Kidney capillary endothelial cell (primary cell): Measurements from ENCODE around the gene VEGFB.

Source experiments
- DNase-seq: peaks from one replicate; pipeline ENCODE4 v3.0.0-alpha.2; 2018; ENCODE audit warnings: low spot score

Gene VEGFB

GRCh38 chr11:64262271-64263002 lies 28.1 kb downstream of the VEGFB start:
- DNase-seq = no peak

- DNase-seq = peak; percentile 75
Observed at GRCh38 chr11:64263021-64263946, 28.9 kb downstream of the VEGFB start.

DNA sequence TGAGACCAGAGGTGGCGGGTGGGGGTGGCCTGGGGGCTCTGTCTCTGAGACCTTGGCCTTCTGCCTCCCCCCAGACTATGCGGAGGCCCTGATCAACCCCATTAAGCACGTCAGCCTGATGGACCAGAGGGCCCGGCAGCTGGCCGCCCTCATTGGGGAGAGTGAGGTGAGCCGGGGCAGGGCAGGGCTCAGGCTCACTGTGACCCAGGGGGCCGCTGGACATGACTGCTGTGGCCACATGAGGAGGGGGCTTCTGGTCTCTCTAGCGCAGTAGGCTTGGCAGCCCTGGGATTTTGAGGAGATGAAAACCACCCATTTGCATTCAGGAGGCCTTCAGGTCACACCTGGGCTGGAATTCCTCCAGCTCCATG lies 29.5 kb downstream of the VEGFB start:
- no peak for DNase-seq

- no peak for DNase-seq
Observed at GRCh38 chr11:64264371-64264852, 30.0 kb downstream of the VEGFB start.

DNA sequence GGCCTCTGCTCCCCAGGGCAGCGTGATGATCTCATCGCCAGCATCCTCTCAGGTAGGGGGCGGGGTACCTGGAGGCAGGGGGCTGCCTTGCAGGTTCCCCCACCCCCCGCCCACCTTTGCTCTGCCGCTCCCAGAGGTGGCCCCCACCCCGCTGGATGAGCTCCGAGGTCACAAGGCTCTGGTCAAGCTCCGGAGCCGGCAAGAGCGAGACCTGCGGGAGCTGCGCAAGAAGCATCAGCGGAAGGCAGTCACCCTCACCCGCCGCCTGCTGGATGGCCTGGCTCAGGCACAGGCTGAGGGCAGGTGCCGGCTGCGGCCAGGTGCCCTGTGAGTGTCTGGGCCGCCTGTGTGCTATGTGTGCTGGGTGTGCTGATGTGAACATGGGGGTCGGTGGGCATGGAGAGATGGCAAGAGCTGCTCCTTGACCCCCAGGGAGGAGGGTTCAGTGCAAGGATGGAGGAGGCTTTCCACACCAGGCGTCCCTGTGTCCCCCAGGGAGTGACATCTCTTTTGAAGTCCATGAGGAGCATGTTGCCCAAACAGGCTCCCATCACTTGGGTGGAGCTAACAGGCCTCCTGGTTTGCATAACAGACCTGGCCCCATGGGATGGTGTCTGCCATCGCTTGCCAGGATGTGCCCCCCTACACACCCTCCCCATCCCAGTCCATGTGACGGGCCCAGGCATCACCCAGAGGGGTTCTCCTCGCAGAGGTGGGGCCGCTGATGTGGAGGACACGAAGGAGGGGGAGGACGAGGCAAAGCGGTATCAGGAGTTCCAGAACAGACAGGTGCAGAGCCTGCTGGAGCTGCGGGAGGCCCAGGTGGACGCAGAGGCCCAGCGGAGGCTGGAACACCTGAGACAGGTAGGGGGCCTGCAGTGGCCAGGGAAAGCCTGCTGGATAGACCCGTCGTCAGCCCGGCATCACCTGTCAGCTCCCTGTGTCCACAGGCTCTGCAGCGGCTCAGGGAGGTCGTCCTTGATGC lies 31.1 kb downstream of the VEGFB start:
- no peak for DNase-seq

- DNase-seq = no peak
Observed at GRCh38 chr11:64266339-64266738, 32.0 kb downstream of the VEGFB start.

- DNase-seq = peak; percentile 30
Observed at GRCh38 chr11:64267207-64267945, 33.0 kb downstream of the VEGFB start.

- peak; percentile 42 for DNase-seq
Observed at GRCh38 chr11:64268025-64268892, 33.9 kb downstream of the VEGFB start.

- peak; percentile 21 for DNase-seq
Observed at GRCh38 chr11:64268893-64269539, 34.6 kb downstream of the VEGFB start.

- peak; percentile 97 for DNase-seq
Observed at GRCh38 chr11:64269540-64270220, 35.3 kb downstream of the VEGFB start.

GRCh38 chr11:64275031-64275800 lies 40.8 kb downstream of the VEGFB start:
- DNase-seq = no peak

DNA sequence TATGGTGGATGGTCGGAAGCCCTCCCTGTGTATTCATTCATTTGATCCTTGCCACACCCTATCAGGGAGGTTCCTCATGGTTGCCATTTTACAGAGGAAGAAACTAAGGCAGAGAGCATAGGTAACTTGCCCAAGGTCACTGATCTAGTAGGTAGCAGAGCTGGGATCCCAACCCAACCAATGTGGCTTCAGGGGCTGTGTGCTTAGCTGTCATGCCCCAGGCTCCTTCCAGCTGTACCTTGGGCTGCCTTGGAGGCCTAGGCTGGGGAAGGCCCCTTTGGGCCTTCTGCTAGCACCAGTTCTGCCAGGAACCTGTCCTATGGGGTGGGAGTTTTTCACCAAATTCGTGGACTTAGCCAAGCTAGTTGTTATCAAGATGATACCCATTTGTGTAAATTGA lies 41.5 kb downstream of the VEGFB start:
- no peak for DNase-seq

DNA sequence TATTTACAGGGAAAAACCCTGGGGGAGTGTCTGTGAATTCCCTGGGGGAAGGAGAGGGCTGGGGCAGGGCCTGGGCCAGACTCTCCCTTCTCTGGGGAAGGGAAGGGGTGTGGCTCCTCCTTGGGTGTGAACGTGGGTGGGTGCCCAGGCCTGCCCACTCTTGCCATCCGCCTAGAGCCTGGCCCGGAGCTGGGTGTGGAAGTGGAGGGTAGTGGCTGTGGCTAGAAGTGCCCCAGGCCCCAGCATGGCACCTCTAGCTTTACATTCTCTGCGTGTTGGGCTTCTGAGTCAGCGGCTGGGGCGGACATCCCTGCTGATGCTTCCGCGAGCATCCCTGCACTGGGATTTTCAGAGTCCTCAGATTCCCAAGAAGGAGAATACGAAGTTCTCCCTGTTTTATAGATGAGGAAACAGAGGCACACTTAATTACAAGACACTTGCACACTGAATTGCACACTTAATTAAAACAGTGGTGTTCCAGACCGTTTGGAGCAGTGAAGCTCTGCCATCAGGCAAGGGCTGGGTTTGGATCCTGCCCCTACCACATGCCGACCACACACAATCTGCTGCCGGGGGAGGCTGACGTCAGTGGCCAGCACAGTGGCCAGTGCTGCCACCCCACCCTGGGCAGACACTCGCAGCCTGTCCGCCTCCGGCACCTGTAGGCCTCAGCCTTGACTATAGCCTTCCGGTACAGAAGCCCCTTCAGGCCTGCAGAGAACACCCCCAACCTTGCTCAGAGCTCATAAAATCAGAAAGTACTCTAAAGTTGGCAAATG lies 42.5 kb downstream of the VEGFB start:
- no peak for DNase-seq

DNA sequence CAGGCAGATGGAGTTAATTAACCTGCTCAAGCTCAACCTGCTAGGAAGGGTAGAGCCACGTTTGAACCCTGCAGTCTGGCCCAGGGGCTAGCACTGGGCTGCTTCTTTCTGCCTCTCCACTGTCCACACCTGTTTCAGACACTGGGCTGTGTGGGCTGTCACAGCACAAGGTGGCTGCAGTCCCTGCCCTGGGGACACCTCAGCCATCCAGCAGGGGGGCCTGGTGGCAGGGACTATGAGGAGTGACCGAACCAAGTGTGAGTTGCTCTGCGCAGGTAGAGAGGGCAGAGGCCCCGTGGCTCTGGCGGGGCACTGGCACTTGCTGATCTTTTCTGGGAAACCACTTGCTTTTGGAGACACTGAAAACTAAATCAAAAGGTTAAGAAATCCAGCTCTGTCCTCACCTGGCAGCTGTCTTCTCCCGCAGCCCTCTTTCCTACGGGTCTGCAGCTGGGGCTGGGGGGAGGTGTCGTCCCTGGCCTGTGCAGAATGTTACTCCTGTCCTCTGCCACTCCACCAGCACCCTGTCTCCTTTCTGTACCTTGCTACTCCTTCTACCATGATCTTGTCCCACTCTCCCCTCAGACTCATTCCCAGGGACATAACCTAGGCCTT lies 44.3 kb downstream of the VEGFB start:
- no peak for DNase-seq

DNA sequence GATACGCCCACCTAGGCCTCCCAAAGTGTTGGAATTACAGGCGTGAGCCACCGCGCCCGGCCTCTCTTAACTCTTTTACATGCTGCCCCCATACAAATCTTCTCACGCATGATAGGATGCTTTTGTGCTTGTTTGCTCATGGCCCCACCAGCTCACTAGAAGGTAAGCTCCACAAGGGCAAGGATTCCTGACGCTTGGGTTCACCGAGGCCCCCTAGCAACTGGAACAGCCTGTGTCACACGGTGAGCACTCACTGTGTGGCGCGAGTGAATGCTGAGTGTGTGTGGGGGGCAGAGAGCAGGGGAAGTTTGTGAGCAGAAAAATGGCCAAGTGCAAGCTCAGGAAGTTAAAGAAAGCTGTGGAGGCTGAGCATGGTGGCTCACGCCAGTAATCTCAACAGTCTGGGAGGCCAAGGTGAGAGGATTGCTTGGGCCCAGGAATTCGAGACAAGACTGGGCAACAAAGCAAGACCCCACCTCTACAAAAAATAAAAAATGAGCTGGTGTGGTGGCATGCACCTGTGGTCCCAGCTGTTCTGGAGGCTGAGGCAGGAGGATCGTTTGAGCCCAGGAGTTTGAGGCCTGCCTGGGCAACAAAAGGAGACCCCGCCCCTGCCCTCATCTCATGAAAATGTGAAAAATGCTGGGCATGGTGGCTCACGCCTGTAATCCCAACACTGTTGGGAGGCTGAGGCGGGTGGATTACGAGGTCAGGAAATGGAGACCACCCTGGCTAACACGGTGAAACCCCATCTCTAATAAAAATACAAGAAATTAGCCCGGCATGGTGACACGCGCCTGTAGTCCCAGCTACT lies 47.8 kb downstream of the VEGFB start:
- no peak for DNase-seq

DNA sequence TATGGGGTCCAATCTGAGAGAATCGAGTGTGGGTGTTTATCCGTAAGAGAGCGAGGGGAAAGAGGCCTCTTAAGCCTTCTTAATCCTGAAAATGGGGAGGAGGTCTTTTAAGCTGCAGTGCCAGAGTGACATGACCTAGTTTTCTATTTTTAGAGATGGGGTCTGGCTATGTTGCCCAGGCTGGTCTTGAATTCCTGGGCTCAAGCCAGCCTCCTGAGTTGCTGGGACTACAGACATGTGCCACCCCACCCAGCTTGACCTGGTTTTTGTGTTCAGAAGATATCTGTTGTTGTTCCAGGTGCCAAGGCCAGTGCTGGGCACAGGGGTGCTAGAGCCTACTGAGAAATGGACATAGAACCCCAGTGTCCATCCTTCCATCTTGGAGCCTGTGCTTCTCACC lies 48.7 kb downstream of the VEGFB start:
- no peak for DNase-seq
